Thyroid gland (tissue), 4 donors: Measurements from ENCODE around the gene ACY1.

Experiments used
- CTCF ChIP-seq, 6 experiments: fragments of 200-600 bp in 3 of 6; fragments of 450-650 bp in 3 of 6; sonication (generic) in 3 of 6; IDR thresholded peaks; one replicate each; pipeline ENCODE4 v1.5.1; 2016 to 2019; ENCODE audit warnings: antibody characterized with exemption in 6 of 6, mild to moderate bottlenecking in 2 of 6, inconsistent platforms in 1 of 6, moderate library complexity in 1 of 6
- POLR2A ChIP-seq, 2 donors: fragments of 450-650 bp; IDR thresholded peaks; one replicate each; pipeline ENCODE4 v1.6.1; 2017; ENCODE audit warnings: antibody characterized with exemption in 2 of 2, mild to moderate bottlenecking in 2 of 2, moderate library complexity in 1 of 2

DNA sequence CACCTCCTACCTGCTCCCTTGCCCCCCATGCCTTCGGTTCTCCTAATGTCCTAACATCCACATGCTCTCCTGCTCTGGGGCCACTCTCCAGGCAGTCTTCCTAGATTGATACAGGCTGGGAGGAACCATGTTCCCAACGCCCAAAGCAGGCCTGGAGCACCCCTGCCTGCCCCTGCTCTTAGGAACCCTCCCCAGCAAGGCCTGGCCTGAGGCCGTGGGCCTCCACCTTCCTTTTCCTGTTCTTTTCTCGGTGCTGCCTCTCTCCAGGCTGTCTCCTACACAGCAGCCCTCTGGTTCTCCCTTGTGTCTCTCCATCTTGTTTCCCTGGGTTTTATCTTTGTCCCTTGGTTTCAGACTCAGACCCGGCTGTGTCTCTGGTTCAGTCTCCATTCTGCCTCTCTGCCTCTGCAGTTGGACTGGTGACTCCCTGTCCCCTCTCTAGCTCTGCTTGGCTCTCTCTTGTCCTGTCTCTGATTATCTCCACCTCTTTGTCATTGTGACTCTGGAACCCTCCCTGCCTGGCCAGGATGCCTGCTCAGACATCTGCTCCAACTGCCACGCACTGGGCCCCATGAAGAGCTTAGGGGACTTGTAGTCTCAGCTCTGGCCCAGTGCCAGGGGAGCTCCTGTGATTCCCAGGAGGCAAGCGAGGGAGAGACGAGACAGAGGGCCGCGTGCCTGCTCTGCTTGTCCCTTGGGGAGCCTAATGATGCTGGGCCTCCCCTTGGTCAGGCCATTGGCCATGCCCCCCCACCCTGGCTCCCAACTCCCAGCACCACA lies 38.3 kb downstream of the ACY1 start:
- TF ChIP-seq CTCF (IDR thresholded peaks at IDR 0.05) (no peak), POLR2A (IDR thresholded peaks at IDR 0.05) (no peak)
